WERI-Rb-1 (cell line): ENCODE measurements around the gene PF4V1.

Source experiments
- DNase-seq: peaks from one replicate; pipeline ENCODE4 v3.0.0-alpha.2; 2020
- H3K27ac ChIP-seq: fragments of 250-450 bp; sonication (Bioruptor Pico); 2 replicates; pipeline ENCODE4 v1.5.1; 2020; ENCODE audit warnings: mild to moderate bottlenecking, moderate library complexity
- H3K27me3 ChIP-seq: fragments of 250-450 bp; sonication (Bioruptor Pico); 2 replicates; pipeline ENCODE4 v1.5.1; 2021; ENCODE audit warnings: mild to moderate bottlenecking, low read depth, moderate library complexity; ENCODE audit not compliant: insufficient read depth, severe bottlenecking
- H3K36me3 ChIP-seq: fragments of 250-450 bp; sonication (Bioruptor Pico); 2 replicates; pipeline ENCODE4 v1.5.1; 2020; ENCODE audit warnings: mild to moderate bottlenecking, moderate library complexity
- H3K4me3 ChIP-seq: 2 replicates; pipeline ENCODE4 v1.5.1; 2011; ENCODE audit warnings: low read depth, mild to moderate bottlenecking, control low read depth, low read length
- H3K9me3 ChIP-seq: fragments of 250-450 bp; sonication (Bioruptor Pico); 2 replicates; pipeline ENCODE4 v1.5.1; 2021; ENCODE audit warnings: mild to moderate bottlenecking, moderate library complexity; ENCODE audit not compliant: severe bottlenecking
- TF ChIP-seq, protein P1 (sequence below): IDR thresholded peaks from 2 replicates; pipeline ENCODE4 v1.5.1; 2011; ENCODE audit warnings: low read depth, mild to moderate bottlenecking, control low read depth, inconsistent platforms, low read length

The PF4V1 gene

DNA sequence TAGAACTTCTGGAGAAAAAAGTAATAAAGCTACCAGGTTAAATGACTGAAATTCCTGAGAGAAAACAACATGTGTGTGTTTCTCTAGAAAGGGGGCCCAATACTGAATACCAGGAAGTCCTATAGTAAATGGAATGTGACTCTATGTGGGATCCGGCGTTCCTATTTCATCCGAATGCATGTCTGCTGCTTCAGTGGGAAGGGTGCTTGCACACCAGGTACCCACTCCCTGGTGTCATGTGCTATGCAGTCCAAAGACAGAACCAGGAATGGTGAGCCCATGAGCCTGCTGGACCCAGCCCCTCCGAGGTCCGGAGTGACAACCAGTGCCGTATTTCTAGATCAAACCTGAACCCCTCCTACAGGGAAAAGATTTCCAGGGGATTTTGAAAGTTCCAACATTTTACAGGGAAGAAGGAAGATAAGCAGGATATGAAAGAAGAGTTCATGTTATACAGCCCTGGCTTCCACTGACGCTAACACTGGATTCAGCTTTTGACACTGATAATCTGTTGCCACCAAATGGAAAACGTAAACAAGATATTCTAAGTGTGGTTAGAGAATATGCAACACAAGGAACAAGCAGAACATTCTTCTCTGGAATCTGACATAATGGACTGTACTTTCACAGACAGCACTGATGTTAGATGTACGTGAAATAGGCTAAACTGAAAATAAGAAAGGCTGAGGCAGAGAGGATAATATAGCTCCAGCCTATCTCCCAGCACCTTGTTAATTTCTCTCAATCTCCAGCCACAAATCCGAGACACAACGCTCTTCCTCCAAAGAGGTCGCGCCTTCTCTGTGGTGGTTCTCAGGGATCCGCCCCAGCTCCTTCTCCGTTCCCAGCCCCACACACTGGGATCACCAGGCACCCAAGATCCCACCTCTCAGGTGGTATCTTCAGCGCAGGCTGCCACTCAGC, 15.4 kb downstream of the PF4V1 start:
- H3K27ac ChIP-seq = no peak overlapping the region

DNA sequence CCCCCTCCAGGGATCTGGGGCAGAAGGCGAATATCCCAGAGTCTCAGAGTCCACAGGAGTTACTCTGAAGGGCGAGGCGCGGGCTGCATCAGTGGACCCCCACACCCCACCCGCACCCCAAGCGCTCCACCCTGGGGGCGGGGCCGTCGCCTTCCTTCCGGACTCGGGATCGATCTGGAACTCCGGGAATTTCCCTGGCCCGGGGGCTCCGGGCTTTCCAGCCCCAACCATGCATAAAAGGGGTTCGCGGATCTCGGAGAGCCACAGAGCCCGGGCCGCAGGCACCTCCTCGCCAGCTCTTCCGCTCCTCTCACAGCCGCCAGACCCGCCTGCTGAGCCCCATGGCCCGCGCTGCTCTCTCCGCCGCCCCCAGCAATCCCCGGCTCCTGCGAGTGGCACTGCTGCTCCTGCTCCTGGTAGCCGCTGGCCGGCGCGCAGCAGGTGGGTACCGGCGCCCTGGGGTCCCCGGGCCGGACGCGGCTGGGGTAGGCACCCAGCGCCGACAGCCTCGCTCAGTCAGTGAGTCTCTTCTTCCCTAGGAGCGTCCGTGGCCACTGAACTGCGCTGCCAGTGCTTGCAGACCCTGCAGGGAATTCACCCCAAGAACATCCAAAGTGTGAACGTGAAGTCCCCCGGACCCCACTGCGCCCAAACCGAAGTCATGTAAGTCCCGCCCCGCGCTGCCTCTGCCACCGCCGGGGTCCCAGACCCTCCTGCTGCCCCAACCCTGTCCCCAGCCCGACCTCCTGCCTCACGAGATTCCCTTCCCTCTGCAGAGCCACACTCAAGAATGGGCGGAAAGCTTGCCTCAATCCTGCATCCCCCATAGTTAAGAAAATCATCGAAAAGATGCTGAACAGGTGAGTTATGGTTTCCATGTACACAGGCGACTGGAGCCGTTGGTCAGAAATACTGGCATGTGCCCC, 16.3 kb downstream of the PF4V1 start, which contains the start of gene CXCL1:
TSS of gene CXCL1 (plus strand) at position 264 of the 926 bp plus-strand sequence. CDS start at position 342, 78 bp downstream.
- TF ChIP-seq, protein P1, sequence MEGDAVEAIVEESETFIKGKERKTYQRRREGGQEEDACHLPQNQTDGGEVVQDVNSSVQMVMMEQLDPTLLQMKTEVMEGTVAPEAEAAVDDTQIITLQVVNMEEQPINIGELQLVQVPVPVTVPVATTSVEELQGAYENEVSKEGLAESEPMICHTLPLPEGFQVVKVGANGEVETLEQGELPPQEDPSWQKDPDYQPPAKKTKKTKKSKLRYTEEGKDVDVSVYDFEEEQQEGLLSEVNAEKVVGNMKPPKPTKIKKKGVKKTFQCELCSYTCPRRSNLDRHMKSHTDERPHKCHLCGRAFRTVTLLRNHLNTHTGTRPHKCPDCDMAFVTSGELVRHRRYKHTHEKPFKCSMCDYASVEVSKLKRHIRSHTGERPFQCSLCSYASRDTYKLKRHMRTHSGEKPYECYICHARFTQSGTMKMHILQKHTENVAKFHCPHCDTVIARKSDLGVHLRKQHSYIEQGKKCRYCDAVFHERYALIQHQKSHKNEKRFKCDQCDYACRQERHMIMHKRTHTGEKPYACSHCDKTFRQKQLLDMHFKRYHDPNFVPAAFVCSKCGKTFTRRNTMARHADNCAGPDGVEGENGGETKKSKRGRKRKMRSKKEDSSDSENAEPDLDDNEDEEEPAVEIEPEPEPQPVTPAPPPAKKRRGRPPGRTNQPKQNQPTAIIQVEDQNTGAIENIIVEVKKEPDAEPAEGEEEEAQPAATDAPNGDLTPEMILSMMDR = no peak
- Histone ChIP-seq H3K36me3 (no peaks in the 10 kb centered on the region), H3K27ac (no peak within 1 kb of the TSS), H3K27me3 (no peaks in the 10 kb centered on the region), H3K9me3 (no peaks in the 10 kb centered on the region), H3K4me3 (peak within 1 kb of the TSS; percentile 66)
- peak; percentile 50 for DNase-seq

More for the DNA sequence above, 15.4 kb downstream of the PF4V1 start:
- no peaks in the 10 kb centered on the region for H3K36me3 ChIP-seq
- H3K27me3 ChIP-seq = no peaks in the 10 kb centered on the region
- TF ChIP-seq, protein P1 = no peak
- H3K4me3 ChIP-seq = peak overlapping the region; percentile 66
- no peaks in the 10 kb centered on the region for H3K9me3 ChIP-seq
- DNase-seq = peak; percentile 44

DNA sequence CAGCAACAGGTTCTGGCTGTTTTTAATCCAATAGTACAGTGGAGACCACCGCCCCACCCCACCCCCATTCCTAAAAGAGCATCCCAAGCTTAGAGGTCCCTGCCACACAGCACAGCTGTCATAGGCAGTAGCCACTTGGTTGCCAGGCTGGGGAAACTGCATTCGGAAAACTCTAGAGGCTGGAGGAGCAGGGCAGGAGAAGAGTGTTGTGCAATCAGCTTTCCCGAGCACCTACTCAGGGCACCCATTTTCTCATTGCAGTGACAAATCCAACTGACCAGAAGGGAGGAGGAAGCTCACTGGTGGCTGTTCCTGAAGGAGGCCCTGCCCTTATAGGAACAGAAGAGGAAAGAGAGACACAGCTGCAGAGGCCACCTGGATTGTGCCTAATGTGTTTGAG, 17.2 kb downstream of the PF4V1 start:
- Histone ChIP-seq H3K4me3 (no peak overlapping the region), H3K36me3 (no peaks in the 10 kb centered on the region), H3K27me3 (no peaks in the 10 kb centered on the region), H3K9me3 (no peaks in the 10 kb centered on the region), H3K27ac (no peak overlapping the region)
- no peak for DNase-seq
- TF ChIP-seq, protein P1 = no peak

DNA sequence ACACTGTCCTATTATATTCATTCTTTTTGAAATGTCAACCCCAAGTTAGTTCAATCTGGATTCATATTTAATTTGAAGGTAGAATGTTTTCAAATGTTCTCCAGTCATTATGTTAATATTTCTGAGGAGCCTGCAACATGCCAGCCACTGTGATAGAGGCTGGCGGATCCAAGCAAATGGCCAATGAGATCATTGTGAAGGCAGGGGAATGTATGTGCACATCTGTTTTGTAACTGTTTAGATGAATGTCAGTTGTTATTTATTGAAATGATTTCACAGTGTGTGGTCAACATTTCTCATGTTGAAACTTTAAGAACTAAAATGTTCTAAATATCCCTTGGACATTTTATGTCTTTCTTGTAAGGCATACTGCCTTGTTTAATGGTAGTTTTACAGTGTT, 17.7 kb downstream of the PF4V1 start:
- no peak overlapping the region for H3K27ac ChIP-seq
- TF ChIP-seq, protein P1 = no peak
- no peaks in the 10 kb centered on the region for H3K9me3 ChIP-seq
- H3K27me3 ChIP-seq = no peaks in the 10 kb centered on the region
- no peaks in the 10 kb centered on the region for H3K36me3 ChIP-seq
- DNase-seq = no peak
- H3K4me3 ChIP-seq = no peak overlapping the region

DNA sequence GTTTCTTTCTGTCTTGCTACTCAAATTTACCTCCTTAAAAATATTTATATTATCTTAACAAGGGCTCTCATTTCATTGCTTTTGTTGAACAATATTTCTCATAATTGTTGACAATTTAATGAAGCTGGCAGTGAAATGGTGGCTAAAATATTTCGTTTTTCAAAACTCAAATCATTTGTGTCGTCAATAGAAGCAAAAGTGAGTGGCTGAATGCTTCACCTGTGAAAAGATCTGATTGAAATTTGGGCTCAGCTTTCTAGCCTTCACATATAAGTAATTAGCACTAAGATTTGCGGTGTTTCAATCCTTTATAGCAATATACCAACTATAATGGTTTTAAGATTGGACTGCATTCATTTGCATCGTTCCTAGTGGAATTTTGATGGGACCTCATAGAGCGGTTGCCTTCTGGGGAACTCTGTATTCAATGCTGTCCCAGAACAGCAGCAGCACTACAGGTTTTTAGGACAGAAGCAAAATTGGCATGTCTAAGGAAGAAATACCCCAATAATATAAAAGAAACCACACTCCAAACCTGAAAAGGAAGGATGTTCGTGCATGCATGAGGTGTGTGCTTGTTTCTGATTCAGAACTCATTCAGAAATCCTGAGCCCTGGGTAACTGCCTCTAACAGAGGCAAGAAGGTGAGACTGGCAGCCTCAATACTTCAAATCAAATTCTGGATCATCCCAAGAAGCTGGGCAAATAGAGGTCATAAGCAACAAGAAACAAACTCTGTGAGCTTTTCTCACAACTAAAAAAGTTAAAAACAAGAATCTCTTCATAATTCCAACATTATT, 18.6 kb downstream of the PF4V1 start:
- H3K27ac ChIP-seq = no peak overlapping the region
- H3K4me3 ChIP-seq = no peak overlapping the region
- no peak for DNase-seq
- H3K9me3 ChIP-seq = no peaks in the 10 kb centered on the region
- TF ChIP-seq, protein P1 = no peak
- H3K27me3 ChIP-seq = no peaks in the 10 kb centered on the region
- H3K36me3 ChIP-seq = no peaks in the 10 kb centered on the region
